ENCODE results near the gene ENOPH1. TPM values are rescaled to one million over a fixed set of nuclear protein-coding genes. Genes with fewer than 3 reads are reported as not detected.
A peak's percentile ranks its signal among the peaks of the same experiment; 100 is the strongest.

The ENOPH1 gene
- total RNA-seq, 1 experiment from 2014 or later: 67.6 TPM

DNA sequence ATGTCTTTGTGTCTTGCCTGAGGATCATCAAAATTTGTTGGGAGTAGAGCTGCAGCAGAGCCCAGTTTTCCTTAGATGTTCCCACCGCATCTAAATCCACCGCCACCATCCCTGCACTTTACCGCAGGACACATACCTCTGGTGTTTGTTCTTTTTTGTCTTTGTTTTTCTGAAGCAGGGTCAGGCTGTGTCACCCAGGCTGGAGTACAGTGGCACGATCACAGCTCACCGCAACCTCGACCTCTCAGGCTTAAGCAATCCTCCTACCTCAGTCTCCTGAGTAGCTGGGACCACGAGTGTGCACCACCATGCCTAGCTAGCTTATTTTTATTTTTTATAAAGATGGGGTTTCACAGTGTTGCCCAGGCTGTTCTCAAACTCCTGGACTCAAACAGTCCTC, 4.6 kb downstream of the ENOPH1 start:
- no peak overlapping the region for H3K27ac Mint-ChIP-seq (ENCODE audit: unreplicated experiment)
- no peaks in the 10 kb centered on the region; the same call in none of the 2 replicates for H3K36me3 ChIP-seq (ENCODE audit: control insufficient read depth, insufficient read depth, low read length)
- no peak overlapping the region for H3K4me3 Mint-ChIP-seq (ENCODE audit: unreplicated experiment)
- no peaks in the 10 kb centered on the region for H3K9me3 Mint-ChIP-seq (ENCODE audit: unreplicated experiment)
- ChIA-PET POLR2A (interaction anchor here (0.7 kb wide), 1 partner anchor 767 kb away, joined by 5 read pairs; no protein-coding TSS in a partner anchor), CTCF (no interaction called here)
- peaks cover 20% of the 10 kb centered on the region for H3K4me1 Mint-ChIP-seq (ENCODE audit: low read depth, unreplicated experiment)
- H3K4me1 ChIP-seq: peaks cover 17% of the 10 kb centered on the region
- no peak for DNase-seq
- no peaks in the 10 kb centered on the region for H3K27me3 Mint-ChIP-seq (ENCODE audit: insufficient read depth, unreplicated experiment)
- TF ChIP-seq, protein P1, sequence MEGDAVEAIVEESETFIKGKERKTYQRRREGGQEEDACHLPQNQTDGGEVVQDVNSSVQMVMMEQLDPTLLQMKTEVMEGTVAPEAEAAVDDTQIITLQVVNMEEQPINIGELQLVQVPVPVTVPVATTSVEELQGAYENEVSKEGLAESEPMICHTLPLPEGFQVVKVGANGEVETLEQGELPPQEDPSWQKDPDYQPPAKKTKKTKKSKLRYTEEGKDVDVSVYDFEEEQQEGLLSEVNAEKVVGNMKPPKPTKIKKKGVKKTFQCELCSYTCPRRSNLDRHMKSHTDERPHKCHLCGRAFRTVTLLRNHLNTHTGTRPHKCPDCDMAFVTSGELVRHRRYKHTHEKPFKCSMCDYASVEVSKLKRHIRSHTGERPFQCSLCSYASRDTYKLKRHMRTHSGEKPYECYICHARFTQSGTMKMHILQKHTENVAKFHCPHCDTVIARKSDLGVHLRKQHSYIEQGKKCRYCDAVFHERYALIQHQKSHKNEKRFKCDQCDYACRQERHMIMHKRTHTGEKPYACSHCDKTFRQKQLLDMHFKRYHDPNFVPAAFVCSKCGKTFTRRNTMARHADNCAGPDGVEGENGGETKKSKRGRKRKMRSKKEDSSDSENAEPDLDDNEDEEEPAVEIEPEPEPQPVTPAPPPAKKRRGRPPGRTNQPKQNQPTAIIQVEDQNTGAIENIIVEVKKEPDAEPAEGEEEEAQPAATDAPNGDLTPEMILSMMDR (IDR thresholded peaks at IDR 0.05; ENCODE audit: insufficient read depth in 1 of 2, low read depth in 1 of 2, low read length in 1 of 2, severe bottlenecking in 1 of 2, unreplicated experiment in 1 of 2): no peak
- H3K4me3 ChIP-seq (ENCODE audit: low read depth, low read length): no peak overlapping the region
- intact Hi-C loops (cut with micrococcal nuclease; ENCODE audit: unreplicated experiment): no loop called here
- BruUV-seq (replicated peaks): no TSS peak
- peaks cover 62% of the 10 kb centered on the region for H3K36me3 Mint-ChIP-seq (ENCODE audit: insufficient read depth, unreplicated experiment)
- H3K9me3 ChIP-seq: no peaks in the 10 kb centered on the region
- no peaks in the 10 kb centered on the region for H3K27me3 ChIP-seq (replicated peaks; ENCODE audit: control insufficient read depth, insufficient read depth, low read length)

DNA sequence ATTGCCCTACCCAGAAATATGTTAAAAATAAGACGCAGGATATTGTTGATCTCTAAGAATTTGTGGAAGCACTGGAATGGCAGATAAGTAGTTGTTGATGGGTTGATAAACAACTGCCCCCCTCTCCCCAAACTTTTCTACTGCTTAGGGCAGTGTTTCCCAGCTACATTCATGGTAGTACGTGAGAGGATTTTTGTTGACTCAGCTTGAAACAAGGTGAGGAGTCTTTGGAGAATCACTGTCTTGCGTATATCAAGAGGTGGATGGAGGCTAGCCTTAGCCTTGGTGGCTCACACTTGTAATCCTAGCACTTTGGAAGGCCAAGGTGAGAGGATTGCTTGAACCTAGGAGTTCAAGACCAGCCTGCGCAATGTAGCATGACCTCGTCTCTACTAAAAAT, 5.7 kb downstream of the ENOPH1 start:
- TF ChIP-seq, protein P1 (IDR thresholded peaks at IDR 0.05; ENCODE audit: insufficient read depth in 1 of 2, low read depth in 1 of 2, low read length in 1 of 2, severe bottlenecking in 1 of 2, unreplicated experiment in 1 of 2): no peak
- ChIA-PET POLR2A (no interaction called here), CTCF (no interaction called here)
- Mint-ChIP-seq H3K27ac (ENCODE audit: unreplicated experiment) (no peak overlapping the region), H3K9me3 (ENCODE audit: unreplicated experiment) (no peaks in the 10 kb centered on the region), H3K4me3 (ENCODE audit: unreplicated experiment) (no peak overlapping the region), H3K36me3 (ENCODE audit: insufficient read depth, unreplicated experiment) (peaks cover 55% of the 10 kb centered on the region), H3K27me3 (ENCODE audit: insufficient read depth, unreplicated experiment) (no peaks in the 10 kb centered on the region), H3K4me1 (ENCODE audit: low read depth, unreplicated experiment) (peaks cover 20% of the 10 kb centered on the region)
- Histone ChIP-seq H3K36me3 (ENCODE audit: control insufficient read depth, insufficient read depth, low read length) (no peaks in the 10 kb centered on the region; the same call in none of the 2 replicates), H3K4me1 (peaks cover 17% of the 10 kb centered on the region), H3K4me3 (ENCODE audit: low read depth, low read length) (no peak overlapping the region), H3K27me3 (replicated peaks; ENCODE audit: control insufficient read depth, insufficient read depth, low read length) (no peaks in the 10 kb centered on the region), H3K9me3 (no peaks in the 10 kb centered on the region)
- no peak for DNase-seq
- BruUV-seq (replicated peaks): no TSS peak
- intact Hi-C loops (cut with micrococcal nuclease; ENCODE audit: unreplicated experiment): no loop called here

DNA sequence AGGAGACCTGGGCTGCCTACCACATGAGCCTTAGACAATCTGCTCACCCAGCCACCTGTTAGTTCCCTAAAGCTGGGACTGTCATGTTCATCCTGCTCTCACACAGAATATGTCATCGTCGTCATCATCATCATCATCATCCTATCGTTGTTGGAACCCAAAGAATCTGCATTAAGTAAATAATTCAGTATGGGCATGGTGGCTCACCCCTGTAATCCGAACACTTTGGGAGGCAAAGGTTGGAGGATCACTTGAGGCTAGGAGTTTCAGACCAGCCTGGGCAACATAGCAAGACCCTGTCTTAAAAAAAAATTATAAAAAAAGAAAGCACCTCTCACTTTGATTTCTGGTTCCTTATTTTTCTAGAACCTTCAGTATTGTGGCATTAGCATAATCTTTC, 6.4 kb downstream of the ENOPH1 start:
- CTCF ChIA-PET: no interaction called here
- no peak overlapping the region for H3K4me3 ChIP-seq (ENCODE audit: low read depth, low read length)

More for the DNA sequence above, 6.4 kb downstream of the ENOPH1 start:
- Mint-ChIP-seq H3K9me3 (ENCODE audit: unreplicated experiment) (no peaks in the 10 kb centered on the region), H3K4me3 (ENCODE audit: unreplicated experiment) (no peak overlapping the region), H3K27ac (ENCODE audit: unreplicated experiment) (peak overlapping the region; percentile 20), H3K27me3 (ENCODE audit: insufficient read depth, unreplicated experiment) (no peaks in the 10 kb centered on the region), H3K36me3 (ENCODE audit: insufficient read depth, unreplicated experiment) (peaks cover 55% of the 10 kb centered on the region), H3K4me1 (ENCODE audit: low read depth, unreplicated experiment) (peaks cover 20% of the 10 kb centered on the region)
- TF ChIP-seq, protein P1 (IDR thresholded peaks at IDR 0.05; ENCODE audit: insufficient read depth in 1 of 2, low read depth in 1 of 2, low read length in 1 of 2, severe bottlenecking in 1 of 2, unreplicated experiment in 1 of 2): no peak
- POLR2A ChIA-PET: no interaction called here
- BruUV-seq (replicated peaks): no TSS peak
- Histone ChIP-seq H3K36me3 (ENCODE audit: control insufficient read depth, insufficient read depth, low read length) (no peaks in the 10 kb centered on the region; the same call in none of the 2 replicates), H3K9me3 (no peaks in the 10 kb centered on the region), H3K27me3 (replicated peaks; ENCODE audit: control insufficient read depth, insufficient read depth, low read length) (no peaks in the 10 kb centered on the region), H3K4me1 (peaks cover 17% of the 10 kb centered on the region)
- intact Hi-C loops (cut with micrococcal nuclease; ENCODE audit: unreplicated experiment): no loop called here
- DNase-seq: no peak
